Measurements from ENCODE around the gene PRMT3. TPM values are rescaled to one million over a fixed set of nuclear protein-coding genes. Genes with fewer than 3 reads are reported as not detected.

The PRMT3 gene
- total and polyA plus RNA-seq, 2 donors (not counting 1 experiment from before 2014, with no cell fraction given) = 6.0 to 18.3 TPM

GRCh38 chr11:20536784-20537183, 149.3 kb downstream of the PRMT3 start:
- H3K27ac Mint-ChIP-seq = no peak overlapping the region

GRCh38 chr11:20541503-20541902, 154.0 kb downstream of the PRMT3 start:
- Mint-ChIP-seq H3K27me3 (peaks cover 14% of the 10 kb centered on the region), H3K27ac (no peak overlapping the region), H3K9me3 (ENCODE audit: insufficient read depth) (peaks cover 11% of the 10 kb centered on the region), H3K4me1 (no peaks in the 10 kb centered on the region), H3K4me3 (no peak overlapping the region)
- Histone ChIP-seq H3K27ac (ENCODE audit: low read length in 2 of 2) (no peak overlapping the region), H3K4me2 (replicated peaks; ENCODE audit: low read depth, low read length, poor library complexity, severe bottlenecking) (no peak overlapping the region), H3K4me3 (ENCODE audit: control extremely low read depth in 1 of 5, extremely low read depth in 1 of 5, insufficient read depth in 1 of 5, low read depth in 2 of 5, low read length in 4 of 5) (no peak overlapping the region), H3K4me1 (ENCODE audit: control insufficient read depth in 2 of 2, insufficient read depth in 2 of 2, low read length in 2 of 2) (no peaks in the 10 kb centered on the region), H3K27me3 (replicated peaks in 1 of 4; ENCODE audit: control extremely low read depth in 1 of 4, control insufficient read depth in 3 of 4, insufficient read depth in 4 of 4, low read length in 3 of 4) (no peaks in the 10 kb centered on the region), H3K9me3 (ENCODE audit: control extremely low read depth in 1 of 3, control insufficient read depth in 2 of 3, insufficient read depth in 1 of 3, low read length in 2 of 3) (peaks cover 0 to 2% (median 0%) of the 10 kb centered on the region in 3 donors), H3K36me3 (replicated peaks in 1 of 2; ENCODE audit: control extremely low read depth in 1 of 2, control insufficient read depth in 1 of 2, extremely low read depth in 1 of 2, insufficient read depth in 2 of 2, low read length in 1 of 2) (no peaks in the 10 kb centered on the region), H3K79me2 (ENCODE audit: control insufficient read depth, insufficient read depth, low read length) (no peaks in the 10 kb centered on the region), H4K20me1 (ENCODE audit: control insufficient read depth, insufficient read depth, low read length, poor library complexity, severe bottlenecking) (no peaks in the 10 kb centered on the region), H3K9ac (ENCODE audit: low read length) (no peak overlapping the region), H2AFZ (ENCODE audit: insufficient read depth, low read depth, low read length, poor library complexity, severe bottlenecking) (no peak overlapping the region)
- POLR2A ChIA-PET = no interaction called here
- no peak for TF ChIP-seq CTCF (IDR thresholded peaks at IDR 0.05)
- no peak for TF ChIP-seq EZH2 (IDR thresholded peaks at IDR 0.05; ENCODE audit: borderline replicate concordance, insufficient read depth, low read depth, low read length, poor library complexity, severe bottlenecking)
- ATAC-seq (ENCODE audit: low read depth) (no peak), DNase-seq (no peak)
- CTCF ChIA-PET = no interaction called here
- intact Hi-C loops (cut with micrococcal nuclease) = no loop called here
- WGBS (ENCODE audit: insufficient coverage) = no CpG with 5 or more reads among the region's 2 CpGs

More at GRCh38 chr11:20536784-20537183, 149.3 kb downstream of the PRMT3 start:
- H3K4me3 ChIP-seq (ENCODE audit: control extremely low read depth in 1 of 5, extremely low read depth in 1 of 5, insufficient read depth in 1 of 5, low read depth in 2 of 5, low read length in 4 of 5) = no peak overlapping the region
- POLR2A ChIA-PET = no interaction called here
- Mint-ChIP-seq H3K4me1 (no peaks in the 10 kb centered on the region), H3K27me3 (peaks cover 14% of the 10 kb centered on the region), H3K9me3 (ENCODE audit: insufficient read depth) (peaks cover 11% of the 10 kb centered on the region), H3K4me3 (no peak overlapping the region)
- CTCF ChIA-PET = no interaction called here
- WGBS (ENCODE audit: insufficient coverage) = no CpG with 5 or more reads among the region's 1 CpG
- H3K9me3 ChIP-seq (ENCODE audit: control extremely low read depth in 1 of 3, control insufficient read depth in 2 of 3, insufficient read depth in 1 of 3, low read length in 2 of 3) = peaks cover 0 to 2% (median 0%) of the 10 kb centered on the region in 3 donors
- H3K36me3 ChIP-seq (replicated peaks in 1 of 2; ENCODE audit: control extremely low read depth in 1 of 2, control insufficient read depth in 1 of 2, extremely low read depth in 1 of 2, insufficient read depth in 2 of 2, low read length in 1 of 2) = no peaks in the 10 kb centered on the region
- H3K9ac ChIP-seq (ENCODE audit: low read length) = no peak overlapping the region
- no peaks in the 10 kb centered on the region for H3K4me1 ChIP-seq (ENCODE audit: control insufficient read depth in 2 of 2, insufficient read depth in 2 of 2, low read length in 2 of 2)
- H3K27me3 ChIP-seq (replicated peaks in 1 of 4; ENCODE audit: control extremely low read depth in 1 of 4, control insufficient read depth in 3 of 4, insufficient read depth in 4 of 4, low read length in 3 of 4) = peaks cover 0 to 3% (median 0%) of the 10 kb centered on the region in 4 experiments
- H2AFZ ChIP-seq (ENCODE audit: insufficient read depth, low read depth, low read length, poor library complexity, severe bottlenecking) = no peak overlapping the region
- no peak overlapping the region for H3K4me2 ChIP-seq (replicated peaks; ENCODE audit: low read depth, low read length, poor library complexity, severe bottlenecking)
- TF ChIP-seq CTCF (IDR thresholded peaks at IDR 0.05) = no peak
- TF ChIP-seq EZH2 (IDR thresholded peaks at IDR 0.05; ENCODE audit: borderline replicate concordance, insufficient read depth, low read depth, low read length, poor library complexity, severe bottlenecking) = no peak
- intact Hi-C loops (cut with micrococcal nuclease) = no loop called here
- no peaks in the 10 kb centered on the region for H3K79me2 ChIP-seq (ENCODE audit: control insufficient read depth, insufficient read depth, low read length)
- DNase-seq (no peak), ATAC-seq (ENCODE audit: low read depth) (no peak)
- no peaks in the 10 kb centered on the region for H4K20me1 ChIP-seq (ENCODE audit: control insufficient read depth, insufficient read depth, low read length, poor library complexity, severe bottlenecking)
- H3K27ac ChIP-seq (ENCODE audit: low read length in 2 of 2) = no peak overlapping the region
